ENCODE measurements around the gene RPS26. TPM values are rescaled to one million over a fixed set of nuclear protein-coding genes. Genes with fewer than 3 reads are reported as not detected.

RPS26 gene
- total and polyA plus RNA-seq, 2 of the 13 experiments (the other 11 are each of a cell fraction or from before 2014, with no cell fraction given): 150 to 421 TPM

DNA sequence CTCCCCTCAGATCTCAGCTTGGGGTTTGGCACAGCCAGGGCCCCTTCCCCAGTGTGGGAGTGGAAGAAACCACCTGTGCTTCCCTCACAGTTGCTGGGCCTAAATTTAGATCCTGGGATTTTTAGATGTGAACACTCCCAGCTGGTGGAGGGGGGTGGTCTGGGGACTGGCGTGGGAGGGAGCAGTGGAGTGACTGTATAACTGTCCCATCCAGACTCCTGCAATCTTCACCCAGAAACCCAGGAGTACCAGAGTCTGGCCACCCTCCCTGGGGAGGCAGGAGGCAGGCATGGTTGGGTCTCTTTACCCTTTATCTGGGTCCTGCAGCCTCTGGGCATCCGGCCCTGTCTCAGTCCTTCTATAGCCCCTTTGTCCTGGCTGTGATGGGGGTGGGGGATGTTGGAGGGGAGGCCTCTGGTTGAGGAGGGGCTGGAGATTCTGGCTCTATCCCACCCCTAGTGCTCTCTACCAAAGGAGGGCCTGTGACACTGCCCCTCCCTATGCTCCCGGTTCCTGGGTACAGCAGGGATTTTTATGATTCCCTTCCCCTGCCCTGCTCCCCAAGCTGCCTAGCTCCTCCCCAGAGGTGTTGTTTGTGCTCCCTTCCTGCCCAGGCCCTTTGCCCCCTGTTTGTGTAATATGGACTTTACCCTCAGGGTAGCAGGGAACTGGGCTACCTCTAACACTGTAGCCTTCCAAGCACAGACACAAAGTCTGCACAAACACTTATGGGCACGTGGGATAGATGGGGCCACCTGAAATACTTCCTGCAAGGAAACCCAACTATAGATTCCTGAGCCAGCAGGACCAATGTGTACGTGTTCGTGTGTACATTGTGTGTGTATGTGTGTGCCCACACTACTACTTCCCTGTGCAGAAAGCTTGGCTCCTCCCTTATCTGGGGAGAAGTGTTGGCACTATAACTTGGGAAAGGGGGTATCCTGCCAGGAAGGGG is 40.0 kb downstream of the RPS26 start (continued):
- TF ChIP-seq, protein P1, sequence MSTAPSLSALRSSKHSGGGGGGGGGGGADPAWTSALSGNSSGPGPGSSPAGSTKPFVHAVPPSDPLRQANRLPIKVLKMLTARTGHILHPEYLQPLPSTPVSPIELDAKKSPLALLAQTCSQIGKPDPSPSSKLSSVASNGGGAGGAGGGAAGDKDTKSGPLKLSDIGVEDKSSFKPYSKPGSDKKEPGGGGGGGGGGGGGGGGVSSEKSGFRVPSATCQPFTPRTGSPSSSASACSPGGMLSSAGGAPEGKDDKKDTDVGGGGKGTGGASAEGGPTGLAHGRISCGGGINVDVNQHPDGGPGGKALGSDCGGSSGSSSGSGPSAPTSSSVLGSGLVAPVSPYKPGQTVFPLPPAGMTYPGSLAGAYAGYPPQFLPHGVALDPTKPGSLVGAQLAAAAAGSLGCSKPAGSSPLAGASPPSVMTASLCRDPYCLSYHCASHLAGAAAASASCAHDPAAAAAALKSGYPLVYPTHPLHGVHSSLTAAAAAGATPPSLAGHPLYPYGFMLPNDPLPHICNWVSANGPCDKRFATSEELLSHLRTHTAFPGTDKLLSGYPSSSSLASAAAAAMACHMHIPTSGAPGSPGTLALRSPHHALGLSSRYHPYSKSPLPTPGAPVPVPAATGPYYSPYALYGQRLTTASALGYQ (CRISPR knock-in tag; IDR thresholded peaks at IDR 0.05): peak; percentile 92
- TF ChIP-seq KDM3A (CRISPR knock-in tag; IDR thresholded peaks at IDR 0.05; ENCODE audit: low read depth): peak; percentile 94; the same call in 1 of the 2 replicates
- TF ChIP-seq, protein P2, sequence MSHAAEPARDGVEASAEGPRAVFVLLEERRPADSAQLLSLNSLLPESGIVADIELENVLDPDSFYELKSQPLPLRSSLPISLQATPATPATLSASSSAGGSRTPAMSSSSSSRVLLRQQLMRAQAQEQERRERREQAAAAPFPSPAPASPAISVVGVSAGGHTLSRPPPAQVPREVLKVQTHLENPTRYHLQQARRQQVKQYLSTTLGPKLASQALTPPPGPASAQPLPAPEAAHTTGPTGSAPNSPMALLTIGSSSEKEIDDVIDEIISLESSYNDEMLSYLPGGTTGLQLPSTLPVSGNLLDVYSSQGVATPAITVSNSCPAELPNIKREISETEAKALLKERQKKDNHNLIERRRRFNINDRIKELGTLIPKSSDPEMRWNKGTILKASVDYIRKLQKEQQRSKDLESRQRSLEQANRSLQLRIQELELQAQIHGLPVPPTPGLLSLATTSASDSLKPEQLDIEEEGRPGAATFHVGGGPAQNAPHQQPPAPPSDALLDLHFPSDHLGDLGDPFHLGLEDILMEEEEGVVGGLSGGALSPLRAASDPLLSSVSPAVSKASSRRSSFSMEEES (CRISPR knock-in tag; IDR thresholded peaks at IDR 0.05): peak; percentile 94
- TF ChIP-seq, protein P3, sequence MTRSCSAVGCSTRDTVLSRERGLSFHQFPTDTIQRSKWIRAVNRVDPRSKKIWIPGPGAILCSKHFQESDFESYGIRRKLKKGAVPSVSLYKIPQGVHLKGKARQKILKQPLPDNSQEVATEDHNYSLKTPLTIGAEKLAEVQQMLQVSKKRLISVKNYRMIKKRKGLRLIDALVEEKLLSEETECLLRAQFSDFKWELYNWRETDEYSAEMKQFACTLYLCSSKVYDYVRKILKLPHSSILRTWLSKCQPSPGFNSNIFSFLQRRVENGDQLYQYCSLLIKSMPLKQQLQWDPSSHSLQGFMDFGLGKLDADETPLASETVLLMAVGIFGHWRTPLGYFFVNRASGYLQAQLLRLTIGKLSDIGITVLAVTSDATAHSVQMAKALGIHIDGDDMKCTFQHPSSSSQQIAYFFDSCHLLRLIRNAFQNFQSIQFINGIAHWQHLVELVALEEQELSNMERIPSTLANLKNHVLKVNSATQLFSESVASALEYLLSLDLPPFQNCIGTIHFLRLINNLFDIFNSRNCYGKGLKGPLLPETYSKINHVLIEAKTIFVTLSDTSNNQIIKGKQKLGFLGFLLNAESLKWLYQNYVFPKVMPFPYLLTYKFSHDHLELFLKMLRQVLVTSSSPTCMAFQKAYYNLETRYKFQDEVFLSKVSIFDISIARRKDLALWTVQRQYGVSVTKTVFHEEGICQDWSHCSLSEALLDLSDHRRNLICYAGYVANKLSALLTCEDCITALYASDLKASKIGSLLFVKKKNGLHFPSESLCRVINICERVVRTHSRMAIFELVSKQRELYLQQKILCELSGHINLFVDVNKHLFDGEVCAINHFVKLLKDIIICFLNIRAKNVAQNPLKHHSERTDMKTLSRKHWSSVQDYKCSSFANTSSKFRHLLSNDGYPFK (CRISPR knock-in tag; IDR thresholded peaks at IDR 0.05; ENCODE audit: borderline replicate concordance): peak; percentile 16; the same call in 1 of the 2 replicates
- TF ChIP-seq YEATS4 (CRISPR knock-in tag; IDR thresholded peaks at IDR 0.05; ENCODE audit: borderline replicate concordance): peak; percentile 95
- no peak for TF ChIP-seq ZNF256 (CRISPR knock-in tag; conservative IDR thresholded peaks at IDR 0.05)
- TF ChIP-seq, protein P4, sequence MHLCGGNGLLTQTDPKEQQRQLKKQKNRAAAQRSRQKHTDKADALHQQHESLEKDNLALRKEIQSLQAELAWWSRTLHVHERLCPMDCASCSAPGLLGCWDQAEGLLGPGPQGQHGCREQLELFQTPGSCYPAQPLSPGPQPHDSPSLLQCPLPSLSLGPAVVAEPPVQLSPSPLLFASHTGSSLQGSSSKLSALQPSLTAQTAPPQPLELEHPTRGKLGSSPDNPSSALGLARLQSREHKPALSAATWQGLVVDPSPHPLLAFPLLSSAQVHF (CRISPR knock-in tag; IDR thresholded peaks at IDR 0.05): peak; percentile 51; the same call in 1 of the 2 replicates
- no peak for TF ChIP-seq ZNF326 (CRISPR knock-in tag; IDR thresholded peaks at IDR 0.05; ENCODE audit: borderline replicate concordance)
- no peak for TF ChIP-seq THYN1 (CRISPR knock-in tag; IDR thresholded peaks at IDR 0.05; ENCODE audit: borderline replicate concordance, low read depth)
- TF ChIP-seq WIZ (CRISPR knock-in tag; IDR thresholded peaks at IDR 0.05): no peak; the same call in 1 of the 2 replicates
- peak; percentile 99 for TF ChIP-seq RARA (CRISPR knock-in tag; IDR thresholded peaks at IDR 0.05)
- no peak for TF ChIP-seq PHB2 (IDR thresholded peaks at IDR 0.05; ENCODE audit: partially characterized antibody)
- peak; percentile 86; the same call in 1 of the 2 replicates for TF ChIP-seq NKX3-1 (CRISPR knock-in tag; IDR thresholded peaks at IDR 0.05)
- peak; percentile 65 for TF ChIP-seq ZNF652 (CRISPR knock-in tag; IDR thresholded peaks at IDR 0.05; ENCODE audit: borderline replicate concordance, low read depth)
- TF ChIP-seq, protein P5, sequence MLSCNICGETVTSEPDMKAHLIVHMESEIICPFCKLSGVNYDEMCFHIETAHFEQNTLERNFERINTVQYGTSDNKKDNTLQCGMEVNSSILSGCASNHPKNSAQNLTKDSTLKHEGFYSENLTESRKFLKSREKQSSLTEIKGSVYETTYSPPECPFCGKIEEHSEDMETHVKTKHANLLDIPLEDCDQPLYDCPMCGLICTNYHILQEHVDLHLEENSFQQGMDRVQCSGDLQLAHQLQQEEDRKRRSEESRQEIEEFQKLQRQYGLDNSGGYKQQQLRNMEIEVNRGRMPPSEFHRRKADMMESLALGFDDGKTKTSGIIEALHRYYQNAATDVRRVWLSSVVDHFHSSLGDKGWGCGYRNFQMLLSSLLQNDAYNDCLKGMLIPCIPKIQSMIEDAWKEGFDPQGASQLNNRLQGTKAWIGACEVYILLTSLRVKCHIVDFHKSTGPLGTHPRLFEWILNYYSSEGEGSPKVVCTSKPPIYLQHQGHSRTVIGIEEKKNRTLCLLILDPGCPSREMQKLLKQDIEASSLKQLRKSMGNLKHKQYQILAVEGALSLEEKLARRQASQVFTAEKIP (CRISPR knock-in tag; IDR thresholded peaks at IDR 0.05; ENCODE audit: borderline replicate concordance): no peak
- peak; percentile 92 for TF ChIP-seq ZSCAN21 (CRISPR knock-in tag; IDR thresholded peaks at IDR 0.05; ENCODE audit: borderline replicate concordance)
